Naive B cell (primary cell): ENCODE results near the gene CIZ1. TPM values are rescaled to one million over a fixed set of nuclear protein-coding genes. Genes with fewer than 3 reads are reported as not detected.
A peak's percentile ranks its signal among the peaks of the same experiment; 100 is the strongest.
"Not testable (repeated sequence)": the region's sequence is repeated elsewhere in the genome, so short reads cannot be mapped to it uniquely, and the experiment has no call there.

ENCODE experiments used
- ATAC-seq, 2 donors: fragments of 150-1000 bp; cut with Tn5 transposase; 2 replicates each; pipeline ENCODE4 v1.10.0; 2021; ENCODE audit warnings: low read depth in 2 of 2, mild to moderate bottlenecking in 2 of 2, moderate library complexity in 2 of 2
- DNase-seq: peaks from one replicate; pipeline ENCODE4 v3.0.0; 2022
- H3K27ac Mint-ChIP-seq, 6 donors: one replicate each; pipeline ENCODE4 v1.8.0; 2020 to 2022; ENCODE audit warnings: mild to moderate bottlenecking in 6 of 6, mixed read lengths in 6 of 6, moderate library complexity in 5 of 6, inconsistent platforms in 2 of 6
- H3K27me3 Mint-ChIP-seq, 3 donors: one replicate each; pipeline ENCODE4 v1.8.0; 2021 to 2022; ENCODE audit warnings: mixed read lengths in 3 of 3, mild to moderate bottlenecking in 1 of 3
- H3K36me3 Mint-ChIP-seq, 2 donors: one replicate each; pipeline ENCODE4 v1.8.0; 2020 to 2022; ENCODE audit warnings: mixed read lengths in 2 of 2, inconsistent platforms in 1 of 2, mild to moderate bottlenecking in 1 of 2
- H3K4me1 Mint-ChIP-seq, 3 donors: one replicate each; pipeline ENCODE4 v1.8.0; 2020 to 2022; ENCODE audit warnings: mixed read lengths in 3 of 3, inconsistent platforms in 1 of 3, mild to moderate bottlenecking in 1 of 3, moderate library complexity in 1 of 3
- H3K4me3 Mint-ChIP-seq, 8 donors: one replicate each; pipeline ENCODE4 v1.8.0; 2020 to 2022; ENCODE audit warnings: mild to moderate bottlenecking in 8 of 8, mixed read lengths in 8 of 8, moderate library complexity in 8 of 8, inconsistent platforms in 2 of 8
- H3K9me3 Mint-ChIP-seq, 7 donors: one replicate each; pipeline ENCODE4 v1.8.0; 2020 to 2022; ENCODE audit warnings: mixed read lengths in 7 of 7, mild to moderate bottlenecking in 5 of 7, inconsistent platforms in 2 of 7, moderate library complexity in 1 of 7
- polyA plus RNA-seq, 6 donors: library from polyadenylated mRNA; unstranded; fragments of 300-500 nt; fragmentation: Illumina TruSeq; gene quantifications; one replicate each; pipeline ENCODE4 v1.2.3, GENCODE V29; 2021; ENCODE audit warnings: low read depth in 6 of 6

Gene CIZ1
- polyA plus RNA-seq, 6 donors from 2014 or later: 5.6 to 34.6 (median 9.9) TPM

DNA sequence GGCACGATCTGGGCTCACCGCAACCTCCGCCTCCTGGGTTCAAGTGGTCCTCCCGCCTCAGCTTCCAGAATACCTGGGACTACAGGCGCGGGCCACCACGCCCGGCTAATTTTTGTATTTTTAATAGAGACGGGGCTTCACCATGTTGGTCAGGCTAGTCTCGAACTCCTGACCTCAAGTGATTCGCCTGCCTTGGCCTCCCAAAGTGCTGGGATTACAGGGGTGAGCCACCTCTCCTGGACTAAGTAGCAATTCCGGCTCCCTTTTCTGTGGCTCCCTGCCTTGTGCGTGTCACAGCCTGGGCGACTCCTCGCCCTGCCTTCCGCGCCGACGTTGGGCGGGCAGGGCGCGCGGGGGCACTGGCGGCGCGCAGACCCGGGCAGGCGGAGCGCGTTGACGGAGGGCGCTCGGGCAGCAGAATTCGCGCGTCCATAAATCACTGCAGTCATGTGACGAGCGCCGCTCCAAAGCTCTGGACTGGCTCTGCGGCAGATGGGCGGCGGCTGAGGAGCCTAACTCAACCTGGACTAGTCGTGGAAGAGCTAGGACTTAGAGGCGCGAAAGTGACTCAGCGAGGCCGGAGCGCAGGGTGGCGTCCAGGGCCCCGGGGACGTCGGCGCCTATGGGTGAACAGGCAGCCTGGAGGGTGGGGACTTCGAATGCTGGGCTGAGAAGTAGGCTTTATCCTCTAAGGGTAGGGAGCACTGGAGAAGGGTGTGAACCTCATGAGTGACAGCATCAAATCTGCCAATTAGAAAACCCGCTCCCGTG, 1.4 kb upstream of the CIZ1 start:
- DNase-seq (peak; percentile 58), ATAC-seq (peak in 1 of 2 donors; percentile 77)
- no peaks in the 10 kb centered on the region for H3K36me3 Mint-ChIP-seq
- peaks cover 14 to 35% (median 29%) of the 10 kb centered on the region in 3 donors for H3K4me1 Mint-ChIP-seq
- H3K9me3 Mint-ChIP-seq: no peaks in the 10 kb centered on the region
- peak overlapping the region in 3 of 6 donors; percentile 47 to 92 (median 88) for H3K27ac Mint-ChIP-seq
- H3K27me3 Mint-ChIP-seq: no peaks in the 10 kb centered on the region
- peak overlapping the region; percentile 20 to 92 (median 82) for H3K4me3 Mint-ChIP-seq

DNA sequence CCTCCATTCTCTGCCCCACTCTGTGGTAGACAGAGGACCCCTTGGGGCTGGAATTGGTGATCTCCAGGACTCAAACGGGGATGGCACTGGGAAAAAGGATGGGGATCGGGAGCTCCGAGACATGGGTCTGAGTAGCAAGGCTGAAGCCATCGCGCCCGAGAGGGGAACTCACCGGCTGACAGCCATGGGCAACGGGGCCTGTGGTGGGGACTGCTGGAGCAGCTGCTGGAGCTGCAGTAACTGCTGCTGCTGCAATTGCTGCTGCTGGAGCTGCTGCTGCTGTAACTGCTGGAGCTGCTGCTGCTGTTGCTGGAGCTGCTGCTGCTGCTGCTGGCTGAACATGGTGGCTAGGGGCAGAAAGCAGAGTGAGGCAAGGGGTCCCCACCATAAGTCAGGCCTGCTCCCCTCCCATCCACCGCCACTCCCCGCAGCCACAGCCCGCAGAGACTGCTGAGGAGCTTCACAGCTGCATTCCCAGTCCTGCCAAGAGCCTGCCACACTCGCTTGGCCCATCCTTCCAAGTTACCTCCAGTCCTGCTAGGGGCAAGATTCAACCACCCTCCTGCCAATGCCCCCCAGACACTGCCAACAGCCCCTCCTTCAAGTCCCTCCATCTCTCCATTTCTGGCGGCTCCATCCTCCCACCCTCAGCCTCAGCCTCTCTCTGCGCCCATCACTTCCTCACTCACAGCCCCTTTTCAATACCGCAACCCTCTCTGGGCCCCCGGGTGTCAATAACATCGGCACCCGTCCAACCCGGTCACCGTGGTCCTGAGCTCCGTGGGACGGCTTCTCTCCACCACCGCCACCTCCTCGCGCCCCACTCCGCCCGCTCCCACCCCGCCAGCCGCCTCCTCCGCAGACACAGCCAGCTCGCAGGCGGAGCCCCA, 611 bp downstream of the CIZ1 start:
- no peak for DNase-seq

DNA sequence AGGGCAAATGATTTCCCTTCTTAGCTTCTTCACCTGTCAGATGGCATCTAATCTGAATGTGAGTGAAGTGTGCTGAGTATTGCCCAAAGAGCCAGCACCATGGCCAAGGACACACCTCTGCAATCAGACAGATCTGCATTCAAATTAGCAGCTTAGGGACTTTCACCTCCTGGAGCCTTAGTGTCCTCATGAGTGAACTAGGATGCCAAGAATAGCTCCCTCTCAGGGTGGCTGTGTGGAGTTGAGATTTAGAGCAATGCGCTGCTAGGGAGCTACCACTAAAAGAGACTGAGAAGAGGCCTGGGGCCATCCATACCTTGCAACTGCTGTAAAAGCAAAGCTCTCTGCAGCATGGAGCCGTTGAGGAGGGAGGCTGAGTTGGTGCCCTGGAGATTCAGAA, 1.4 kb downstream of the CIZ1 start:
- ATAC-seq (no peak), DNase-seq (no peak)
- H3K27ac Mint-ChIP-seq: peak overlapping the region in 4 of 6 donors; percentile 52 to 86 (median 78)
- H3K9me3 Mint-ChIP-seq: no peaks in the 10 kb centered on the region
- H3K27me3 Mint-ChIP-seq: no peaks in the 10 kb centered on the region
- peaks cover 19 to 48% (median 36%) of the 10 kb centered on the region in 3 donors for H3K4me1 Mint-ChIP-seq
- peak overlapping the region; percentile 84 to 97 (median 92) for H3K4me3 Mint-ChIP-seq
- H3K36me3 Mint-ChIP-seq: peaks cover 0 to 8% of the 10 kb centered on the region in 2 donors

More for the DNA sequence above, 611 bp downstream of the CIZ1 start:
- H3K4me1 Mint-ChIP-seq: peaks cover 19 to 48% (median 36%) of the 10 kb centered on the region in 3 donors
- peak; percentile 43 to 59 for ATAC-seq
- H3K36me3 Mint-ChIP-seq: peaks cover 0 to 8% of the 10 kb centered on the region in 2 donors
- no peaks in the 10 kb centered on the region for H3K27me3 Mint-ChIP-seq
- peak overlapping the region; percentile 84 to 97 (median 94) for H3K4me3 Mint-ChIP-seq
- peak overlapping the region; percentile 81 to 99 (median 94) for H3K27ac Mint-ChIP-seq
- H3K9me3 Mint-ChIP-seq: no peaks in the 10 kb centered on the region

DNA sequence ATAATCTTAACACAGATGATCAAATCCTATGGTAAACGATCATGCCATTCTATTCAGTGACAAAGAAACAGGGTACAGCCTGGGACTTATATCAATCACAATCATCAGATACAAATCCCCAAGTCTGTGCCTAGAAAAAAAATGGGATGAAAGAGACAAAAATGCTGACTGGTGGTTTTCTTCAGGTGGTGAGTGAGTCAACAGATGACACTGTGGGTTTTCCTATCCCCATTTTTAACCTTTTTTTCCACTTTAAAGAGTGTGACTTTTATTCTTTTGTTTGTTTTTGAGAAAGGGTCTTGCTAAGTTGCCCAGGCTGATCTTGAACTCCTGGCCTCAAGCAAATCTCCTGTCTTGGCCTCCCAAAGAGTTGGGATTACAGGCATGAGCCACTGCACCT, 3.2 kb downstream of the CIZ1 start:
- no peak for ATAC-seq
- Mint-ChIP-seq H3K4me3 (peak overlapping the region in 1 of 8 donors; percentile 75), H3K27me3 (no peaks in the 10 kb centered on the region), H3K27ac (no peak overlapping the region), H3K36me3 (peaks cover 0 to 8% of the 10 kb centered on the region in 2 donors), H3K9me3 (no peaks in the 10 kb centered on the region), H3K4me1 (peaks cover 19 to 47% (median 36%) of the 10 kb centered on the region in 3 donors)
- no peak for DNase-seq

DNA sequence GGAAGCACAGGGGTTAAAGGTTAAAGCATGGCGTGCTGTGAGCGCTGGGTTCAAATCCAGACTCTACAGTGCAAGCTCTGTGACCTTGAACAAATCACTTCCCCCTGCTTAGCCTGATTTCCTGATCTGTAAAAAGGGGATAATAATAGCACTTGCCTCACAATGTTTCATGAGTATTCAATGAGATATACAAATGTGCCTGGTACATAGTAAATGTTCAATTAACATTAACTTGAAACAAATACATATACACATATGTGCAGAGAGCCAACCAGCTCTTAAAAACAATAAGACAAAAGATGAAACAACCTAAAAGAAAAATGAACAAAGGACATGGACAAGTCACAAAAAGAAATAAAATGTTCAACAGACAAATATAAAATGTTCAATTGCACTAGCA, 4.0 kb downstream of the CIZ1 start:
- H3K4me1 Mint-ChIP-seq: peaks cover 19 to 46% (median 35%) of the 10 kb centered on the region in 3 donors
- peak overlapping the region in 1 of 8 donors; percentile 75 for H3K4me3 Mint-ChIP-seq
- H3K27me3 Mint-ChIP-seq: no peaks in the 10 kb centered on the region
- ATAC-seq (no peak), DNase-seq (no peak)
- H3K36me3 Mint-ChIP-seq: peaks cover 0 to 13% of the 10 kb centered on the region in 2 donors
- no peaks in the 10 kb centered on the region for H3K9me3 Mint-ChIP-seq
- H3K27ac Mint-ChIP-seq: no peak overlapping the region

DNA sequence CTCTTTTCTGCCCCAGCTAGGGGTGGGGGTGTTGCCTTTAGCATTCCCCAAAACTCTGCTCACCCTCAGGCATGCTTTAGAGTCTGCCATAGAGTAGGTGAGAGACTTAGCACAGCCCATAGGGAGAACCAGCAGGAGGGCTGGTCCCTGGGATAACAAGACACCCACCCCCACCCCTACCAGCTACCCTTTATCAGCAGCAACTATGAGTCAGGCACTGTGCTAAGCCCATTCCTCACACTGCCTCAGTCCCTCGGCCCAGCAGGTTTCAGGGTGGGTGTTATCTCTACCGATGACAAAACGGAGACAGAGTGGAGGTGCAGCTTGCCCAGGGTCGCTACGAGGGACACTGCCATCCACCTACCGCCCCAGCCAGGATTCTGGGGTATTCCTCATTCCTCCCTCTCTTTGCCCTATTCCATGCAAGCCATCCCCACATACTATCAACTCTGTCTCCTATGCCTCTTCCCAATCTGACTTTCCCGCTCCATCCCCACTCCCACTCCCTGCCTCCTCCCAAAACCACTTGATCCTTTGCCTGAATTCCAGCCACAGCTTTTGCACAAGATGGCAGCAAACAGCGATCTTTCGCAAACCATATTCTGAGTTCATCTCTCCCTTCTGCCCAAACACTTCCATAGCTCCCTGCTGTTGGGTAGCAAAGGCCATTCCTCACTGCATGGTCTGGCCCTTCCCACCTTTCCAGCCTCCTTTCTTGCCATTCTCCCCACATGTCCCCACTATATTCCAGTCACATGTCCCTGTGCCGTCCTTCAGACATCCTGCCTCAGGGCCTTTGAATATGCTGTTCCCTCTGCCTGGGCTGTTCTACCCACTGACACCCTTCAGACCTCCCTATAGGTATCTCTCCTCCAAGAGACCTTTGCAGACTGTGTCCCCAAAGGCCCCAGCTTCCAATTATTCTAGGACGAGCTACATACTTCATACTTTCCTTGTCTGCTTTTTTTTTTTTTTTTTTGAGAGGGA, 5.1 kb downstream of the CIZ1 start:
- no peak for DNase-seq
- Mint-ChIP-seq H3K27ac (no peak overlapping the region), H3K4me3 (peak overlapping the region in 1 of 8 donors; percentile 8), H3K9me3 (no peaks in the 10 kb centered on the region), H3K4me1 (peaks cover 15 to 44% (median 30%) of the 10 kb centered on the region in 3 donors), H3K36me3 (peaks cover 0 to 17% of the 10 kb centered on the region in 2 donors), H3K27me3 (no peaks in the 10 kb centered on the region)
- no peak for ATAC-seq

DNA sequence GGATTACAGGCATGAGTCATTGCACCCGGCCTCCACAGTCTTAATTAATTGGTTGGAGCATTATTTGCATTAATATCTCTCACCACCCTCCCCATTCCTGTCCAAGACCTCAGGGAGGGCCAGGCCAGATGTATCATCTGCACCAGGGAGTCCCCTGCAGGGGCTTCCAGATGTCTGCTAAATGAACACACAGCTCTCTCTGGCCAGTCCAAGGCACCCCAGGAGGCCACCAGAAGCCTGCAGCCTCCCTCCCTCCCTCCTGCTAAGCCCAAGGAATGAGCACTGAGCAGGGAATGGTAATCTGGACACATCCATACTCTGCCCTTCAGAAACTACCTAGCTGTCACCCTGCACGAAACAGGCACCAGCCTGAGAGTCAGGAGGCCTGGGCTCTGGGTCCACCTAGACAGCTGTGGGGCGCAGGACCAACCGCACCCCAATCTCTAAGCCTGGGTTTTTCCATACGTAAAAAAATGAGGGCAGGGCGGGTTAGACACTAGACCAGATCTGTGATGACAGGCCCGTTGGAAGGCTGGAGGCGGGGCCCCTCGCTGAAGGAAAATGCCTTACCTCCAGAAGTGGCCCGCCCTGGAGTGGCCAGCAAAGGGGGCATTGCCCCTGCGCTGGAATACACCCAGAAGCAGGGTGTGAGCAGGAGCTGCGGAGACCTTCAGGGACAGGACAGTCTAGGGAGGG, 8.3 kb downstream of the CIZ1 start:
- DNase-seq (no peak), ATAC-seq (no peak)
- peaks cover 0 to 2% (median 0%) of the 10 kb centered on the region in 7 donors for H3K9me3 Mint-ChIP-seq
- peaks cover 5 to 23% (median 10%) of the 10 kb centered on the region in 3 donors for H3K4me1 Mint-ChIP-seq
- H3K27me3 Mint-ChIP-seq: no peaks in the 10 kb centered on the region
- H3K4me3 Mint-ChIP-seq: no peak overlapping the region
- peaks cover 0 to 17% of the 10 kb centered on the region in 2 donors for H3K36me3 Mint-ChIP-seq
- H3K27ac Mint-ChIP-seq: peak overlapping the region in 1 of 6 donors; percentile 44

DNA sequence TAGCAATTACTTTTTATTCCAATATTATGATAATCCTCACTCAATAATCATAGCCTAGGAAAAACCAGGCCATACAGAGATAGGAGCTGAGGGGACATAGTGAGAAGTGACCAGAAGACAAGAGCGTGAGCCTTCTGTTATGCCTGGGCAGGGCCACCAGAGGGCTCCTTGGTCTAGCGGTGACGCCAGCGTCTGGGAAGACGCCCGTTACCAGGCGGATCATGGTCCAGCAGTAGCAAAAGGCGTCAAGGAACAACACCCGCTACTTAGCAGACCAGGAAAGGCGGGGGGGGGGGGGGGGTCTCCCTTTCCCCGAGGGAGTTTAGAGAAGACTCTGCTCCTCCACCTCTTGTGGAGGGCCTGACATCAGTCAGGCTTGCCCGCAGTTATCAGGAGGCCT, 9.9 kb downstream of the CIZ1 start:
- H3K27ac Mint-ChIP-seq, H3K4me3 Mint-ChIP-seq, H3K27me3 Mint-ChIP-seq, H3K9me3 Mint-ChIP-seq, DNase-seq, ATAC-seq: not testable (repeated sequence)
- Mint-ChIP-seq H3K4me1 (peaks cover 3 to 10% (median 4%) of the 10 kb centered on the region in 3 donors), H3K36me3 (peaks cover 0 to 13% of the 10 kb centered on the region in 2 donors)

DNA sequence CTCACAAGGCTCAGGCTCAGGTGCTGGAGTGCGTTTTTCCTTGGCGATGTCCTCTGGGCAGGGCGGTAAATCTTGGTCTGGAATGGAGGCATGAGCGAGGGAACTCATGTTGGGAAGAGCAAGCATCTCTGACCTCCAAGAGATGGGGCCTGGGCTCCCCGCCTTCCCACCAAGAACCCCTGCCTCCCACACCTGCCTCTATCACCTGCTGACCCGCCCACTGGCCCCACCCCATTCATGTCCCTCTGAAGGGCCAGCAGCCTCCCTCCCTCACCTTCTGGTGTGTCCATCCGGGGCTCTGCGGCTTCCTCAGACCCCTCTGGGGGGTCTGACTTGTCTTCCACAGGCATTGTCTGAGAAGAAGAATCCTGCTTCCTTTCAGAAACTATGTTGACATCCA, 10.9 kb downstream of the CIZ1 start:
- Mint-ChIP-seq H3K36me3 (peaks cover 0 to 9% of the 10 kb centered on the region in 2 donors), H3K9me3 (peaks cover 0 to 2% (median 0%) of the 10 kb centered on the region in 7 donors), H3K27me3 (no peaks in the 10 kb centered on the region), H3K4me3 (no peak overlapping the region), H3K27ac (no peak overlapping the region), H3K4me1 (peaks cover 0 to 7% (median 3%) of the 10 kb centered on the region in 3 donors)
- DNase-seq: no peak
- ATAC-seq: no peak

DNA sequence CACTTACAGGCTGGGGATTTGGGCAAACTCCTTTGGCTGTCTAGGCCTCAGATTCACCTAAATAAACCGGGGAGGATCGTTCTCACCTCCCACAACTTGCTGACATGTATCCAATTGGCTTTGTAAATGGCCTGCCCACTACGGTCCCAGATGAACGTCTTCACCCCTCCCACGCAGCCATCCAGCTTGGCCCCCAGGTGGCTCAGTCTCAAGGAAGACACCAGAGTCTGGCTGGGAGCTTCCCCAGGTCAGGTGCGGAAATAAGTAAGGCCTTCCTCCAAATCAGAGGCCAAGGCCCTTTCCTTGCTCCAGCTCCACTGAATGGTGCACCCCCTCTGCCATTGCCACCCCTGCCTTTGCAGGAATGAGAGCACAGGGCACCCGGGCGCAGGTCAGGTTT, 11.4 kb downstream of the CIZ1 start:
- no peak overlapping the region for H3K4me3 Mint-ChIP-seq
- H3K27me3 Mint-ChIP-seq: no peaks in the 10 kb centered on the region
- ATAC-seq: no peak
- no peak for DNase-seq
- H3K9me3 Mint-ChIP-seq: peaks cover 0 to 2% (median 0%) of the 10 kb centered on the region in 7 donors
- peaks cover 0 to 7% (median 3%) of the 10 kb centered on the region in 3 donors for H3K4me1 Mint-ChIP-seq
- H3K27ac Mint-ChIP-seq: no peak overlapping the region
- peaks cover 0 to 9% of the 10 kb centered on the region in 2 donors for H3K36me3 Mint-ChIP-seq

DNA sequence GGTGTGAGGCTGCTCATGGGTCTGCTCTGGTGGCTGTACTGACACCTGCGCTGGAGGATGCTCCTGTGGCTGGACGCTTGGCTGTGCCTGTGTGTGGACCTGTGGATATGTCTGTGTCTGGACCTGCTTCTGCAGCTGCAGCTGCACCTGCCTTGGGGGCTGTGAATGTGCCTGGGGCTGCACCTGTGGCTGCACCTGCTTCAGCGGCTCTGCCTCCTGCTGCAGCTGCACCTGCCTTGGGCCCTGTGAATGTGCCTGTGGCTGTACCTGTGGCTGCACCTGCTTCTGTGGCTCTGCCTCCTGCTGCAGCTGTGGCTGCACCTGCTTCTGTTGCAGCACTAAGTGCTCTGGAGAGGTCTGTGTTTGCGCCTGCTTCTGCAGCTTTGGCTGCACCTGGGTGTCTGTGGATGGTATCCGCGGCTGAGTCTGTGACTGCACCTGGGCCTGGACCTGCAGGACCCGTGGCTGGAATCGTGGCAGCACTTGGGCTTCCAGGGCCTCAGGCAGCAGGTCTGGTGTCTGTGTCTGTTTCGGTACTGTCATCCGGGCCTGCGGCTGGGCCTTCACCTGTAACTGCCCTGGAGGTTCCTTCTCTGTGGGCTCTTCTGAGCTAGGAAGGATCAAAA, 12.5 kb downstream of the CIZ1 start:
- H3K27ac Mint-ChIP-seq: no peak overlapping the region
- DNase-seq (no peak), ATAC-seq (no peak)
- peaks cover 0 to 2% (median 0%) of the 10 kb centered on the region in 7 donors for H3K9me3 Mint-ChIP-seq
- no peaks in the 10 kb centered on the region for H3K27me3 Mint-ChIP-seq
- H3K36me3 Mint-ChIP-seq: peaks cover 0 to 9% of the 10 kb centered on the region in 2 donors
- H3K4me1 Mint-ChIP-seq: peaks cover 0 to 7% (median 3%) of the 10 kb centered on the region in 3 donors
- no peak overlapping the region for H3K4me3 Mint-ChIP-seq

DNA sequence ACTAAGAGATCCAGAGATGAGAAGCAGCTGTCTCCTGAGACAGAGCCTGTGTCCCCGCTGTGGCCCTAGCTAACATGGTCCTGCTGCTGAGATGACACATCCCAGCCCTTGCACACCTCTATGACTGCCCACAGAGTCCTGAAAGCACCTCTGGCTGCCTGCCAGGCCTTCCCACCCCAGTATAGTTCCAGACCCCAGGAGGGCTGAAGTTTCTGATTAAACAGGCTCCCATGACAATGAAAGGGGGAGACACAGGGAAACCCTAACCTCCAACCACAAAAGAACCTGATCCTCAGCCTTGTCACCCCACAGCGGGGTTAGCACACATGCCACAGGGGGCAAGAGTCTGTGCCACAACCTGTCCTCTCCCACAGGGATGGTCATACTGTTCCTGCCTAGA, 15.6 kb downstream of the CIZ1 start:
- Mint-ChIP-seq H3K36me3 (no peaks in the 10 kb centered on the region), H3K9me3 (peaks cover 0 to 2% (median 0%) of the 10 kb centered on the region in 7 donors), H3K4me3 (no peak overlapping the region), H3K27ac (peak overlapping the region in 1 of 6 donors; percentile 26), H3K4me1 (no peaks in the 10 kb centered on the region), H3K27me3 (no peaks in the 10 kb centered on the region)
- DNase-seq (no peak), ATAC-seq (no peak)
